NCI-H524 (cell line): ENCODE data around the gene CCDC89.

Source experiments
- DNase-seq, 2 experiments: peaks; one replicate each; lab custom pipeline; 2025; lab: John Stamatoyannopoulos, UW

Gene CCDC89

DNA sequence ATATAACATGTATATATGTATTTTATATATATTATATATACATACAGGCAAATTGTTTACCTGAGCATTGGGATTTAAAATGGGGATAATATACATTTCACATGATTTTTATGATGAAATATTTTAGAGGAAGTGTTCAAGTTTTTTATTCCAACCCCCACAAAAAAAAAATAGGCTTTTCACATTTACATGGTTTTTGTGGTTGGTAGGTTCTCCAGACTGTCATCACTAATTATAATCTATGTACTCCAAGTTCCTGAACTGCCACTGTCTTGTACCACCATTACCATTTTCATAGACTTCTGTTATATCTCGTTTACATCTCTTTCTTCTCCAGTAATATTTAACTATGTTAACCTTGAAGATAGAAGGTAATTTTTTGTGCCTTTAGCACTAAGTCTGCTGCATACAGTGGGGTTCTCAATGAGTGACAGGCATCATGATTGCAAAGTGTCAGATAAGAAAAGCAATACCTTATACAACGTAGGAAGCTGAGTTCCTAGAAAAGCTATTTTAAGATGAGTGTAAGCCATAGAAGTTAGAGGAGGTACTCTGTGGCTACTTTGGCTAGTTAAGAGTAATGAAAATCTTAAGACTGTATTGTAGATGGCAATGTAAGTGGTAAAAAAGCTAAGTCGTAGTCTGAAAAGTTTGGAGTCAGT, 33.1 kb downstream of the CCDC89 start:
- DNase-seq: no peak

DNA sequence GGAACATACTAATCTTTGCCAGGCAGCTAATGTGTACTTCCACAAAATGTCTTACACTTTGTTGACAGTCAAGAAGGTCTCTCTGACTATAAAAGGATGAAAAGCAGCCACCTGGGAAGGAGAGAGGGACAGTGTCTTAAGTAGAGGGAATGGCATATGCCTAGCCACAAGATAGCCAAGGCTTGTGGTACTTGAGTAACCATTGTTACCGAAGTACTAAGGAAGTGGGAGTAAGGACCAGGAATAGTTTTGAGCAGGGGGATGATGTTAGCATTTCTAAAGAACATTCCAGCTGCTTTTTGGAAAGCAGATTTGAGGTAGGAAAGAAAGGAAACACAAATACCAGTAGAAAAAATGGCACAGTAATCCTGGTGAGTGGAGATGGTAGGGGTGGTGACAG, 34.9 kb downstream of the CCDC89 start:
- DNase-seq: no peak

DNA sequence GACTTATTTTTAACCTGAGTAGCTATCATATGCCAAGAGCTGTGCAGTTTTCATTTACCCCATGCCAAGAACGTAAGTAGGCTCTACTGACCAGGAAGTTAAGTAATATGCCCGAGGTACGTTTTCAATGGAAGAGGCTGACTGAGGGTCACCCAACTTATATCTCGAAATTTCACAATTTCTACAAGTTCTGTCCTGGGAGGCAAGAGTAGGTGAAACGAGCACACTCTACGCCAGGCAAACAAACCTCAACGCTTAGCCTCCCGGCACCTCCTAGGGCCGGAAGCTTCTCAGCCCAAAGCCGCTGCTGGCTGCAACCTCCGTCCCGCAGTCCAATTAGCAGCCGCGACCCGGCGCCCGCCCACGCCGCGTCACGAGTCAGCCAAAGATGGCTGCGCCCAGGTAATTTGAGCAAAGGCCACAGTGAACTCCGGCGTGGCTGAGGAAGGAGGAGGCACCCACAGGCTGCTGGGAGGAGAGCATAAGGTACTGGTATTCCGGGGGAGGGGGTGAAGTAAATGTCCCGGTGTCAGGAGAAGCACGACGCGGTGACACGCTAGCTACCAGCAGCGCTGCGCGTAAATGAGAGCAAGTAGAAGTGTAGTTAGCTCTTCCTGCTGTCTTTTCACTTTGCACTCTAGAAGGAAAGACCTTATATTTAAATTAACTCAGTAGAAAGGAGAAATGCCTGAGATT, 38.2 kb downstream of the CCDC89 start, which contains the start of gene TMEM126A:
Gene TMEM126A (plus strand): TSS at position 364 of the 696 bp plus-strand sequence. CDS start 2,289 bp downstream, outside the sequence.
- DNase-seq: peak; percentile 87 to 91

DNA sequence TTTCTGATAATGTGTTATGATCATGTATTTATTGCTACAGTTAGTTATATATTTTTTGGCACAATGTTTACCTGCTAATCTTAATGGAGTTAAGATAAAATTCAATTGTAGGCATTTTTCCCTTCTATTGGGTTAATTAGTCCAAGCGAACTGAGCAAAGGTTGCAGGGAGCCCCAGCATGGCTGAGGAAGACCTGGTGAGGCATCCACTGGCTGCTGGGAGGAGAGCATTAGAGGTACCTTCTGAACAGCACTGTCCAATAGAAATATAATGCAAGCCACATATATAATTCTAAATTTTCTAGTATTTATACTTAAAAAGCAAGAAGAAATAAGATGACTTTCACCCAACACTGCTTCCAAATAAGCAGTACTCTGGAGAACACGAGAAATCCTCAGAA, 38.9 kb downstream of the CCDC89 start:
- no peak for DNase-seq

DNA sequence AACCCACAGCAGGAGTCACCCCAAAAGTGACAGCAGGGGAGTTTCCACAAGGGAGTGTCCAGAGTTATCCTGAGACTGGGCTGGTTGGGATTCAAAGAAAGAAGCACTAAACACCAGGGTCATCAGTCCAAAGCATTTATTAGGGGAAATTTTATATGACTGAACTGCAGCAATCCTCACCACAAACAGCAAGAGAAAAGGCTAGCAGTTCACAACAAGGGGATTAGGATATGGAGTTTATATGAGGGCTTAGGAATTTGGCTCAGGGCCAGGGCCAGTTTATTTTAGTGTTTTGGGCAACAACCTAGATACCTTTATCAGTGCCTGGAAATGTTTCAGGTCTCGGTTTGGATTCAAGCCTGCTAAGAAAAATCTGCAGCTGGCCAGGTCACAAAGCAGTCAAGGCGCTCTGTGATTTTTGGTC, 42.8 kb downstream of the CCDC89 start:
- no peak for DNase-seq

DNA sequence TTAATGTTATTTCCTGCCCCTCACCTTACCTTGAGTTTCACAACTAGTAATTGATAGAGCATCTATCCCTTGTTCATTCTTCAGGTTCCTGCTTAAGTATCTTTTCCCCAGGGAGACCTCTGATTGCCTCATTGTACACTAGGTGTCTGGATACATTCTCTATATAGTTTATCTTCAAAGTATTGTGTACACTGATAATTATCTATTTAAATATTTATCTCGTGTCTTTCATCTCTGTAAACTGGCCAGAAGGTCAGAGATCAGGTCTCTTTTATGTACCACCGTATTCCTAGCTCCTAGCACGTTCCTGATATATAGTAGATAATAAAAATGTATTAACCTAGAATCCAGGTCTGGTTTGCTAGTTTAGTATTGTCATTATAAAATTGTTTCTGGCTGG, 51.2 kb downstream of the CCDC89 start:
- DNase-seq: no peak
